A549 (cell line): ENCODE measurements around the gene FANCM.

Source experiments
- CBX2 ChIP-seq: fragments of 200-600 bp; sonication (generic); IDR thresholded peaks from 2 replicates; pipeline ENCODE4 v1.6.1; 2016; ENCODE audit warnings: low read depth, mild to moderate bottlenecking, borderline replicate concordance
- PHF8 ChIP-seq: fragments of 200-600 bp; sonication (generic); IDR thresholded peaks from 2 replicates; pipeline ENCODE4 v1.6.1; 2016; ENCODE audit warnings: low read depth, mild to moderate bottlenecking, antibody characterized with exemption, moderate library complexity, borderline replicate concordance
- POLR2A ChIP-seq: IDR thresholded peaks from 2 replicates; pipeline ENCODE4 v1.6.1; 2012; ENCODE audit warnings: mild to moderate bottlenecking, low read length
- RAD21 ChIP-seq, 2 experiments: fragments of >200 bp in 1 of 2; sonication (Bioruptor Twin) in 1 of 2; formaldehyde crosslinking in 1 of 2; IDR thresholded peaks in 1 of 2; conservative IDR thresholded peaks in 1 of 2; 2 replicates in 1 of 2; 3 replicates in 1 of 2; pipeline ENCODE4 v1.6.1; 2012 to 2018; ENCODE audit warnings: inconsistent platforms in 1 of 2
- RARB ChIP-seq: fragments of 250-450 bp; sonication (Bioruptor Pico); IDR thresholded peaks from 2 replicates; pipeline ENCODE4 v1.8.0; 2021; ENCODE audit warnings: mild to moderate bottlenecking, moderate library complexity
- RFX5 ChIP-seq: fragments of 450-650 bp; IDR thresholded peaks from 2 replicates; pipeline ENCODE4 v1.7.1; 2014; ENCODE audit warnings: antibody characterized with exemption, mild to moderate bottlenecking, moderate library complexity
- TF ChIP-seq, protein P1 (sequence below): fragments of 250-450 bp; sonication (Bioruptor Pico); IDR thresholded peaks from 2 replicates; pipeline ENCODE4 v1.5.0; 2020; ENCODE audit warnings: low read depth, mild to moderate bottlenecking, moderate library complexity
- TF ChIP-seq, protein P2 (sequence below): fragments of >200 bp; sonication (Bioruptor Twin); formaldehyde crosslinking; IDR thresholded peaks from 3 replicates; pipeline ENCODE4 v1.5.1; 2016
- TF ChIP-seq, protein P3 (sequence below): IDR thresholded peaks from 2 replicates; pipeline ENCODE4 v1.6.1; 2012; ENCODE audit warnings: low read depth, borderline replicate concordance
- TF ChIP-seq, protein P4 (sequence below): IDR thresholded peaks from 2 replicates; pipeline ENCODE4 v1.6.1; 2012

DNA sequence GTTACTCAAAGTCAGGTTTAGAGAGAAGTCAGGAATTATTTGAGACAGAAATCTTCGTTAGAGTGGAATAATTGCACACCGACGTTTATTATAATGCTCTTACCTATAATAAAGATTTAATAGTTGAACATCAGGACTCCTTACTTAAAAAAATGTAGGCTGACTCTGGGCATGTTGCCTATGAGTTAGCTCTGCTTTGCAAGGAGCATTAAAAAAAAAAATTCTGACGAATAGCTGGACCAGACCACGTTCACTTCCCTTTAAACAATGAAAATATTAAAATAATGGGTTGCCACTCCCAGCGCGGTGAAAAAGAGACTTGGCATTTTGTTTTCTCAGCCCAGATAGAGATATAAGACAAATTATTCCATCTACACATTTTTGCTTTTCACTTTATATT, 574 bp upstream of the FANCM start:
- TF ChIP-seq, protein P1, sequence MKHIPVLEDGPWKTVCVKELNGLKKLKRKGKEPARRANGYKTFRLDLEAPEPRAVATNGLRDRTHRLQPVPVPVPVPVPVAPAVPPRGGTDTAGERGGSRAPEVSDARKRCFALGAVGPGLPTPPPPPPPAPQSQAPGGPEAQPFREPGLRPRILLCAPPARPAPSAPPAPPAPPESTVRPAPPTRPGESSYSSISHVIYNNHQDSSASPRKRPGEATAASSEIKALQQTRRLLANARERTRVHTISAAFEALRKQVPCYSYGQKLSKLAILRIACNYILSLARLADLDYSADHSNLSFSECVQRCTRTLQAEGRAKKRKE, result no peak
- TF ChIP-seq, protein P2, sequence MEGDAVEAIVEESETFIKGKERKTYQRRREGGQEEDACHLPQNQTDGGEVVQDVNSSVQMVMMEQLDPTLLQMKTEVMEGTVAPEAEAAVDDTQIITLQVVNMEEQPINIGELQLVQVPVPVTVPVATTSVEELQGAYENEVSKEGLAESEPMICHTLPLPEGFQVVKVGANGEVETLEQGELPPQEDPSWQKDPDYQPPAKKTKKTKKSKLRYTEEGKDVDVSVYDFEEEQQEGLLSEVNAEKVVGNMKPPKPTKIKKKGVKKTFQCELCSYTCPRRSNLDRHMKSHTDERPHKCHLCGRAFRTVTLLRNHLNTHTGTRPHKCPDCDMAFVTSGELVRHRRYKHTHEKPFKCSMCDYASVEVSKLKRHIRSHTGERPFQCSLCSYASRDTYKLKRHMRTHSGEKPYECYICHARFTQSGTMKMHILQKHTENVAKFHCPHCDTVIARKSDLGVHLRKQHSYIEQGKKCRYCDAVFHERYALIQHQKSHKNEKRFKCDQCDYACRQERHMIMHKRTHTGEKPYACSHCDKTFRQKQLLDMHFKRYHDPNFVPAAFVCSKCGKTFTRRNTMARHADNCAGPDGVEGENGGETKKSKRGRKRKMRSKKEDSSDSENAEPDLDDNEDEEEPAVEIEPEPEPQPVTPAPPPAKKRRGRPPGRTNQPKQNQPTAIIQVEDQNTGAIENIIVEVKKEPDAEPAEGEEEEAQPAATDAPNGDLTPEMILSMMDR, result no peak
- TF ChIP-seq, protein P3, sequence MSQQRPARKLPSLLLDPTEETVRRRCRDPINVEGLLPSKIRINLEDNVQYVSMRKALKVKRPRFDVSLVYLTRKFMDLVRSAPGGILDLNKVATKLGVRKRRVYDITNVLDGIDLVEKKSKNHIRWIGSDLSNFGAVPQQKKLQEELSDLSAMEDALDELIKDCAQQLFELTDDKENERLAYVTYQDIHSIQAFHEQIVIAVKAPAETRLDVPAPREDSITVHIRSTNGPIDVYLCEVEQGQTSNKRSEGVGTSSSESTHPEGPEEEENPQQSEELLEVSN, result no peak
- TF ChIP-seq POLR2A, result no peak
- TF ChIP-seq RARB, result no peak
- TF ChIP-seq, protein P4, sequence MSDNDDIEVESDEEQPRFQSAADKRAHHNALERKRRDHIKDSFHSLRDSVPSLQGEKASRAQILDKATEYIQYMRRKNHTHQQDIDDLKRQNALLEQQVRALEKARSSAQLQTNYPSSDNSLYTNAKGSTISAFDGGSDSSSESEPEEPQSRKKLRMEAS, result no peak
- TF ChIP-seq RFX5, result no peak
- no peak for TF ChIP-seq CBX2
- no peak for TF ChIP-seq RAD21 (conservative IDR thresholded peaks at IDR 0.05 in 1 of 2, IDR thresholded peaks at IDR 0.05 in 1 of 2)
- TF ChIP-seq PHF8, result no peak
